HK-2 (cell line): Measurements from ENCODE around the gene JMJD6.
A peak's percentile ranks its signal among the peaks of the same experiment; 100 is the strongest.

Source experiments
- DNase-seq: peaks from one replicate; pipeline ENCODE4 v3.0.0-alpha.2; 2018; ENCODE audit not compliant: unreplicated experiment

Gene JMJD6

GRCh38 chr17:76679239-76679638 is 47.2 kb downstream of the JMJD6 start:
- no peak for DNase-seq

GRCh38 chr17:76678330-76678729 is 48.1 kb downstream of the JMJD6 start:
- DNase-seq: no peak

- no peak for DNase-seq
Observed at GRCh38 chr17:76677406-76677805, 49.0 kb downstream of the JMJD6 start.

GRCh38 chr17:76676629-76677028 is 49.8 kb downstream of the JMJD6 start:
- no peak for DNase-seq

- DNase-seq: no peak
Observed at GRCh38 chr17:76675648-76676047, 50.8 kb downstream of the JMJD6 start.

- no peak for DNase-seq
Observed at GRCh38 chr17:76674600-76674999, 51.8 kb downstream of the JMJD6 start.

- no peak for DNase-seq
Observed at GRCh38 chr17:76673729-76674128, 52.7 kb downstream of the JMJD6 start.

- no peak for DNase-seq
Observed at GRCh38 chr17:76672892-76673291, 53.5 kb downstream of the JMJD6 start.

- DNase-seq: no peak
Observed at GRCh38 chr17:76672270-76672851, 54.0 kb downstream of the JMJD6 start.

- no peak for DNase-seq
Observed at GRCh38 chr17:76671912-76672262, 54.5 kb downstream of the JMJD6 start.

- peak; percentile 100 for DNase-seq
Observed at GRCh38 chr17:76671123-76671911, 55.1 kb downstream of the JMJD6 start.

GRCh38 chr17:76670718-76671122 is 55.7 kb downstream of the JMJD6 start:
- no peak for DNase-seq

- DNase-seq: no peak
Observed at GRCh38 chr17:76670020-76670717, 56.2 kb downstream of the JMJD6 start.
